ENCODE measurements around the gene MBTPS1.
A peak's percentile ranks its signal among the peaks of the same experiment; 100 is the strongest.

The MBTPS1 gene

DNA sequence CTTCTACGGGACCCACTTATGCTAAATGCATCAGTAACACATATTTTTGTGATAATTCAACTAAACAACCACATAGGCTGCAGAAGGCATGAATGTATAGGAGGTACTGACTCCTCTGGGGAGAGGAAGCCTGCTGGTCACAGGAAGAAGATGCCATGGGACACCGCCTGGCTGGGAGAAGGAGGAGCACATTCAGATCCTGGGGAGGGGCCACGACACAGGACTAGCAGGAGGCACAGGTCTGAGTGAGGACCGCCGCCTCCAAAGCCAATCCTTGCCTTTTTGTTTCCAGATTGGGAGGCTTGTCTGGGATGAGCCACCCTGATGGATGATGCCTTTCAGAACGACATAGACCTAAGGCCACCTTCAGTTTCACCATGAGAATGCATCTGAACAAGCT lies 34.6 kb downstream of the MBTPS1 start:
- Mint-ChIP-seq H3K9me3 (no peaks in the 10 kb centered on the region), H3K4me1 (peaks cover 21% of the 10 kb centered on the region), H3K27me3 (no peaks in the 10 kb centered on the region), H3K4me3 (no peak overlapping the region), H3K36me3 (ENCODE audit: low read depth) (peaks cover 51% of the 10 kb centered on the region), H3K27ac (no peak overlapping the region)
- DNase-seq (no peak), ATAC-seq (no peak)

DNA sequence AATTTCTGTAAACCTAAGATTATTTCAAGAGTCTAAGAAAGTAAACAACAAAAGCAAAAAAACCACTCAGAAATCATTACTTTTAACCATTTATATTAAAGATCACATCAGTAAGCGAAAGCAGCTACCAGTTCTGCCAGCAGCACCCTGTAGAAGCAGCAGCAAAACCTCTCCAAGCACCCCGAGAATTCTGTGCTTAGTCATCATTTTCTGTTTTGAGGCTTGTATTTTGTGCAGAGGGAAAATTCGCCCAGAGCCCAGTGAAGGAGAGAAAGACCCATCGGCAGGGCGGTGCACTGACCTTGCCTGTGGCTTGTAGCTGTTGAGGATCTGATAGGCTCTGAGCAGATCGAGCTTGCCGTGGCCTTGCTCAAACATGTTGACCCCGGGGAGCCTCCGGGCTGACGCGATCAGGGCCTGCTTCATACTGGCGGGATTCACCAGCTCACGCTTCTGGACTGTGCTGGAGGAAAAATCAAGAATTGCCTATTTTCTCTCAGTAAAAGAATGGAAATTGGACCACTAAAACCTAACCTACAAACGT lies 35.2 kb downstream of the MBTPS1 start:
- no peaks in the 10 kb centered on the region for H3K9me3 Mint-ChIP-seq
- ATAC-seq: no peak
- H3K27ac Mint-ChIP-seq: no peak overlapping the region

DNA sequence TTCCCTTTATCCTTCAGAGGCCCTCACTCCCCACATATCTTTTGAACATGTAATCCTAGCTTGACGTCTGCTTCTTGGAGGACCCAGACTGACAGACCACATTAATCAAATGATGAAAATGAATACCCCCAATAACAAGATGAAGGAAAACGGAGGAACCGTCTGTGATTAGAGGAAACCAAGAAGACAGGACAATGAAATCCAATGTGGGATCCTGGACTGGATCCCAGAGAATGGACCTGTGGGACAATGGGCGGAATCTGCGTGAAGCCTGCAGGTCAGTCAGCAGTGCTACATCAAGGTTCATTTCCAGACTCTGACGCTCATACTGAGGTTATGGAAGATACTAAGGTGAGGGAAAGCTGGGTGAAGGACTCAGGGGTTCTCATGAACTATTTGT lies 35.9 kb downstream of the MBTPS1 start:
- Mint-ChIP-seq H3K27me3 (no peaks in the 10 kb centered on the region), H3K36me3 (ENCODE audit: low read depth) (peaks cover 40% of the 10 kb centered on the region)

More for the DNA sequence above, 35.2 kb downstream of the MBTPS1 start:
- no peak overlapping the region for H3K4me3 Mint-ChIP-seq
- no peaks in the 10 kb centered on the region for H3K27me3 Mint-ChIP-seq
- peaks cover 16% of the 10 kb centered on the region for H3K4me1 Mint-ChIP-seq
- H3K36me3 Mint-ChIP-seq (ENCODE audit: low read depth): peaks cover 45% of the 10 kb centered on the region
- DNase-seq: no peak

DNA sequence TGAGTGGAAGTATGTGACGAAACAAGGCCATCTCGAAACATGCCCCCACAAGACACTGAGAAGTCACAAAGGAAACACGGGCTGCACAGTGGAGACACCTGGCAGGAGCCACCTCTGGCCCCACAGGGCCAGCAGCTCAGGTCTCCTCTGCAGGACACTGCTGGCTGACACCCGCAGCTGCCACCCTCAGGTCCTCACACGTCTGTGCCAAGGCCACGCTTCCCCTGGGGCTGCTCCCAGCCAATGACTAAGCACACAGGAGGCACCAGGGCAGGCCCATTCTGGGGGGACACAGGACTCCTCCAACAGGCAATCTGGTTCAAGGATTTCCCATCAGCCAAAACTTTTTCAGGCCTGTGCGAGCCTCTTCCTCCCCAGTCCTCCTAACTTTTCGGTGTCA lies 36.4 kb downstream of the MBTPS1 start:
- peaks cover 7% of the 10 kb centered on the region for H3K4me1 Mint-ChIP-seq
- no peak overlapping the region for H3K27ac Mint-ChIP-seq
- DNase-seq (no peak), ATAC-seq (no peak)
- H3K4me3 Mint-ChIP-seq: no peak overlapping the region
- H3K27me3 Mint-ChIP-seq: no peaks in the 10 kb centered on the region
- no peaks in the 10 kb centered on the region for H3K9me3 Mint-ChIP-seq
- H3K36me3 Mint-ChIP-seq (ENCODE audit: low read depth): peaks cover 42% of the 10 kb centered on the region

More for the DNA sequence above, 35.9 kb downstream of the MBTPS1 start:
- ATAC-seq (no peak), DNase-seq (no peak)
- no peak overlapping the region for H3K27ac Mint-ChIP-seq
- no peaks in the 10 kb centered on the region for H3K9me3 Mint-ChIP-seq
- no peak overlapping the region for H3K4me3 Mint-ChIP-seq
- peaks cover 9% of the 10 kb centered on the region for H3K4me1 Mint-ChIP-seq

DNA sequence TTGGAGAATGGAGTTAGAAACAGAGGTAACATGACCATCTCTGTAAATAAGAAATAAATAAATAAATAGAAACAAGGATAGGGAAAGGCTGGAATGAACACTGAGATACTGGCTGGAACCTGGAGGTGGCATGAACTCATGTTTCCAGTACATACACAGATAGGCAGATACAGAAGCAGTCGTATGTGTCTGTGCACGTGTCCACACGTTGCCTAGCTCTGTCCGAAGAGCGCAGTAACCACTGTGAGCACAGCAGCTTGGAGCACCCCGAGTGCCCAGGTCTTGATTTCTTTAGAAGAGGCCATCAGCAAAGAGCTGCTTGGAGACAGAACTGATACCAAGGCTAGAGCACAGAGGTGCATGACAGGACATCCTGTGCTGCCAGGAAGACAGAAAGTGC lies 37.1 kb downstream of the MBTPS1 start:
- Mint-ChIP-seq H3K4me3 (no peak overlapping the region), H3K9me3 (no peaks in the 10 kb centered on the region), H3K27ac (no peak overlapping the region), H3K4me1 (peaks cover 1% of the 10 kb centered on the region), H3K27me3 (no peaks in the 10 kb centered on the region), H3K36me3 (ENCODE audit: low read depth) (peaks cover 38% of the 10 kb centered on the region)
- ATAC-seq (no peak), DNase-seq (no peak)

DNA sequence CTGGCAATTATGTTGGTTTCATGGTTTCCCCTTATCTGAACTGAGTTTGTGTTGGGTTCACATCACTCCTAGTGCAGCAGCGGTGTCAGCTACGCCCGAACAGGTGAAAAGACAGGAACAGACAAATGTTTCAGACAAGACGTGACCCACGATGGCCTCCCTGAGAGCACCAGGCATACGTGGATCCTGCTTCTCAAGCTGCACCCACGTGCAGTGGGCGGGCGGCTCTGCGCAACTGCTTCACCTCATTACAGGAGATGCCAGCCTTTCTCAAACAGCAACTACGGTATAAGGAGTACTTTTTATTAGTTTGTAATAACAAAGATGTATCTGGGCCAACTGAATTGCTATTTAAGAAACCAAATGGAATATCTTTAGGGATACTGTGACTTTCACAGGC lies 41.4 kb downstream of the MBTPS1 start:
- Mint-ChIP-seq H3K36me3 (ENCODE audit: low read depth) (peaks cover 23% of the 10 kb centered on the region), H3K27me3 (no peaks in the 10 kb centered on the region), H3K4me3 (no peak overlapping the region)

DNA sequence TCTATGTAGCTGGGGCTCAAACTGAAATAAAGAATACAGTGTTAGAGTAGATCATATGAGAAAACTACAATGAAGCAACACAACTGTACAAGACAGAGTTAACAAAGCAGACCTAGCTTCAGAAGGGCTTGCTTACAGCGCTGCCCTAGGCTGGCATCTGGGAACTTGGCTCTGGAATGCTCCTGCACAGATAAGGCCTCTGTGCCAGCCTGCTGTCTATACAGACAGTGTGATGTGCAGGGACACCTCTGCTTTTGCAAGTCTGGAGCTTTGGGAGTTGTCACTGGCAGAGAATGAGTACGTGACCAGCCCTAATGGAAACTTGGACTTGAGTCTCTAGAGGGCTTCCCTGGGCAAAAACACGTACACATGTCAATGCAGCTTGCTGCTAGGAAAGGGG lies 42.0 kb downstream of the MBTPS1 start:
- no peak for ATAC-seq
- no peaks in the 10 kb centered on the region for H3K4me1 Mint-ChIP-seq
- no peak overlapping the region for H3K4me3 Mint-ChIP-seq
- no peak overlapping the region for H3K27ac Mint-ChIP-seq
- no peaks in the 10 kb centered on the region for H3K27me3 Mint-ChIP-seq
- no peak for DNase-seq
- H3K9me3 Mint-ChIP-seq: no peaks in the 10 kb centered on the region
- peaks cover 23% of the 10 kb centered on the region for H3K36me3 Mint-ChIP-seq (ENCODE audit: low read depth)

More for the DNA sequence above, 41.4 kb downstream of the MBTPS1 start:
- ATAC-seq: no peak
- Mint-ChIP-seq H3K9me3 (no peaks in the 10 kb centered on the region), H3K27ac (no peak overlapping the region), H3K4me1 (no peaks in the 10 kb centered on the region)
- no peak for DNase-seq

DNA sequence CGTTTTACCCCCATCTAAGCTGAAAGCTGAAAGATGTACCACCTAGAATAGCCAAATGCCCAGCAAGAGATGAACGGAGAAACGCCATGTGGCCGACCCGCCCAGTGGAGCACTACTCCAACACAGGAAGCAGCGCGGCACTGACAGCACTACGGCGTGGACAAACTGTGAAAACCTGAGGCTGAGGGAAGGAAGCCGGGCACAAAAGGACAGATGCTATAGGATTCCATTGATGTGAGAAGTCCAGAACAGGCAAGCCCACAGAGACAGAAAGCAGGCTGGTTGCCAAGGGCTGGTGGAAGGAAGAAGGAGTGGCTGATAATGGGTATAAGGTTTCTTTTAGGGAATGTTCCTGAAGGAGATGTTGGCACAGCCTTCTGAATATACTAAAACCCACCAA lies 44.7 kb downstream of the MBTPS1 start:
- Mint-ChIP-seq H3K4me3 (no peak overlapping the region), H3K36me3 (ENCODE audit: low read depth) (peaks cover 41% of the 10 kb centered on the region), H3K4me1 (no peaks in the 10 kb centered on the region), H3K9me3 (no peaks in the 10 kb centered on the region), H3K27ac (no peak overlapping the region), H3K27me3 (no peaks in the 10 kb centered on the region)
- no peak for ATAC-seq
- no peak for DNase-seq

DNA sequence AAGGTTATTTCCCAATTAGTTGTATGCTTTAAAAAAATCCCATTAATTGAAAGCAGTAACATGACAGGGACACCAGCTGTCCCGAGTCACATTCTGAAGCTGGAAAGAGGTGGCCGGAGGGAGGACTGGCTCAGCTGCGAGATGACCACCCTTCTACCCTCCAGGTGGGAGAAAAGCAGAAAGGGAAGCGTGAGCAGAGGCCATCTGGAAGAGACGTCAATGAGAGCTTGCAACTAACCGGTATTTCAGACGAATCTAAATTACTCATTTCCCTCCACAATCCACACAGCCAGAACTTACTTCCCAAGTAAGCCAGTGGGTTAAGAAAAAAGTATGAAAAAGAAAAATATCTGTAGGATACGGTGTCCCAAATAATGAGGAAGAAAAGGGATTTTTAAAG lies 45.6 kb downstream of the MBTPS1 start:
- Mint-ChIP-seq H3K9me3 (no peaks in the 10 kb centered on the region), H3K27ac (no peak overlapping the region), H3K4me1 (no peaks in the 10 kb centered on the region), H3K27me3 (no peaks in the 10 kb centered on the region), H3K36me3 (ENCODE audit: low read depth) (peaks cover 41% of the 10 kb centered on the region), H3K4me3 (no peak overlapping the region)
- no peak for ATAC-seq
- DNase-seq: no peak

DNA sequence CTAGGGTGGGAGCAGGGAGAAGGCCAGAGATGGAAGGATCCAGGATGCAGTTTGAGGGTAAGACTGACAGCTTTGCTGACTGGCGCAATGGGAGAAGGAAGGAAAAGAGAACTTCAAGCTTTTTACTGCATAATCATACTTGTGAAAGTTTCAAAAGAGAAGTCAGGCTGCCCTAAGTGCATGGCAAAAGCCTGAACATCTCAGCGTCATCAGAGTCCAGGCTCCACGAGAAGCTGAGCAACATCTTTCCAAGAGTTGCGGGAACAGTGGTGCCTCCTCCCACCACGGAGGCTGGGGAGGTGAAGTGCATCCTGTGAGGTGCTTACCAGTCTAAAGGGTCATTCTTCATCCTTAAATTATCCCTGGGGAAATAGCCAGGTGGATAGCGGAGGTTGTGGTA lies 47.2 kb downstream of the MBTPS1 start:
- no peaks in the 10 kb centered on the region for H3K9me3 Mint-ChIP-seq
- no peaks in the 10 kb centered on the region for H3K27me3 Mint-ChIP-seq
- no peak overlapping the region for H3K4me3 Mint-ChIP-seq
- H3K36me3 Mint-ChIP-seq (ENCODE audit: low read depth): peaks cover 38% of the 10 kb centered on the region
- ATAC-seq (no peak), DNase-seq (no peak)
- no peaks in the 10 kb centered on the region for H3K4me1 Mint-ChIP-seq
- no peak overlapping the region for H3K27ac Mint-ChIP-seq

DNA sequence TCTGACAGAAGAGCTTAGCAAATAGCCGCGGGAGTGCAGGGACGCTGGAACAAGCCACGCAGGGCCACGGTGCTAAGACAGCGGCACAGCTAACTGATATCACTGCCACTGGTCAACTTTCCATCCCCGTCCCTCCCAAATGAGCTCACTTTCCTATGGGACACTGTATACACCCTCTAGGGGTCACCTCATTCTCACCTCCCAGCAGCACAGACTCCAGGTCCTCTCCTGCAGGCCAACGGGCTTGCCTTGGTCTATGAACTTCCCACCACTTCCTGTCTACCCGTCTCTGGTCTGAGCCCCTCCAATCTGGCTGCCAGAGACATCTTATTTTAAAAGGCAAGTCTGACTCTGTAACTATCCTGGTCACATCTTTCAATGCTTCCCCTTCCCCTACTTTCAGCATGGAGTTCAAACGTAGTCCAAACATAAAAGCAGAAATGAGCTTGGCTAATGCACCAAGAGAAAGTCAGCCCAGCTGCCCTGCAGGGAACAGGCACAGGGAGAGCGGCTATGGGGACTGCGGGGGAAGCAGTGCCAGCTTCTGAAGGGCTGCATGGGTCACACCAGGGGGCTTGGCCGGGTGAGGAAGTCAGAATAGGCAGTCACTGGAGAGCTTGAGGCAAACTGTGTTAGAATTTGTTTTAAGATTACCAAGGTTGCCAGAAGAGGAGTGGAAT lies 47.8 kb downstream of the MBTPS1 start:
- Mint-ChIP-seq H3K4me3 (no peak overlapping the region), H3K27me3 (no peaks in the 10 kb centered on the region), H3K9me3 (no peaks in the 10 kb centered on the region), H3K27ac (no peak overlapping the region), H3K4me1 (no peaks in the 10 kb centered on the region), H3K36me3 (ENCODE audit: low read depth) (peaks cover 40% of the 10 kb centered on the region)
- ATAC-seq (no peak), DNase-seq (no peak)

DNA sequence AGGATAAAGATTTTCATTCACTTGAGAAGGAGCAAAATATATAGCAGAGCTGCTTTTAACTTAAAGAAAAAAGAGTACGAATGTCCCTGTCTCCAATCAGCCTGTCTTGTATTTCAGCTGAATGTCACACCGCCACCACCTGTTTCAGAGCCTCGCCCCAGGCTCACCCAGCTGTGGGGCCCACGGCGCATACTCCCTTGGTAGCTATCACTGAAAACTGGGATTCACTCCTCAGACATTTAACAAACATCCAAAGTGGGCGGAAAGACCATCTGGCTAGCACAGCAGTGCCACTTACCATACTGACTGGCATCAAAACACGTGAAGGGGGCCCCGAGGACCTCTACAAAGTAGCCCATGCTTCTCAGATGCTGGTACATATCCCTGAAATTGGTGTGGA lies 48.7 kb downstream of the MBTPS1 start:
- peaks cover 44% of the 10 kb centered on the region for H3K36me3 Mint-ChIP-seq (ENCODE audit: low read depth)
- no peak overlapping the region for H3K4me3 Mint-ChIP-seq
- no peak for ATAC-seq

DNA sequence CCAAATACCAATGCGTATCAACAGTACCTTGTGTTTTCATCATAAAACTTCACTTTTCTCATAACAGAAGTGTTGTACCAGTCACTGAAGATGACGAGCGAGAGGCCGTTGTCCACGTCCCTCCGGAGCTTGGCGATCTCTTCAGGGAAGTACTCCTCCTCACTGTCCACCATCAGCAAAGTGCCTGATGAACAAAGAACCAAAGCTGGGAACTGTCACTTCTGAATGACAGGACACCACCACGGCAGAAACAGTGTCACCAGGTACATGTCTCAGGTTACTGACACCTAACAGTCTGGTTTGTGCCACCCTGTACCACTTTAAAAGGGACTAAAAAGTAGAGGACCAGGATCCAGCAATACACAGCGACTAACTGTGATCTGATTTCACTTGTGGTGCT lies 49.1 kb downstream of the MBTPS1 start:
- no peak overlapping the region for H3K4me3 Mint-ChIP-seq
- peaks cover 48% of the 10 kb centered on the region for H3K36me3 Mint-ChIP-seq (ENCODE audit: low read depth)
- ATAC-seq: no peak
- DNase-seq: no peak
- H3K27ac Mint-ChIP-seq: no peak overlapping the region
- peaks cover 2% of the 10 kb centered on the region for H3K4me1 Mint-ChIP-seq
- H3K27me3 Mint-ChIP-seq: no peaks in the 10 kb centered on the region
- H3K9me3 Mint-ChIP-seq: no peaks in the 10 kb centered on the region

More for the DNA sequence above, 48.7 kb downstream of the MBTPS1 start:
- Mint-ChIP-seq H3K9me3 (no peaks in the 10 kb centered on the region), H3K27ac (no peak overlapping the region), H3K27me3 (no peaks in the 10 kb centered on the region), H3K4me1 (no peaks in the 10 kb centered on the region)
- no peak for DNase-seq

DNA sequence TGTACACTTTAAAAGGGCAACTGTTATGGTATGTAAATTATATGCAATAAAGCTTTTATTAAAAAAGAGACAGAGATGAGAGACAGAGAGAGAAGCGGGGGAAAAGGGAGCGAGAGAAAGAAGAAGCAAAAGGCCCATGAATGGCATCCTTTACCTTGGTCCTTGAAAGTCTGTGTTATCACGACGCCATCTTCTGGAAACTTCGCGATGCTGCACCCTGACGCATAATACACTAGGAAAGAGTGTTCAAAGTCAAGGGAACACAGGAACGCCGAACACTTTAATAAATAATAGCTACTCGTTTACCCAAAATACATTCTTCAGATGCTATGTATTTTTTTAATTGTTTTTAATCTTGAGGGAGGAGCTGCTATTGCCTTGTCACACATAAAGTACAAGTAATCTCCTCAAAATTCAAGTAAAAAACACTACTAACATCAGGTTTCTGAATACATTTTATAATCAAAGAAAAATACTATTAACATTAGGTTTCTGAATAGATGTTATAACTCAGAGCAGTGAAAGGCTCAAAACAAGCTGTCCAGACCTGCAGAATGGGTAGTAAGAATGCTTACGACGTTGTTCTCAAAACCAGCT lies 51.1 kb downstream of the MBTPS1 start:
- DNase-seq (peak; percentile 42), ATAC-seq (peak; percentile 45)
- Mint-ChIP-seq H3K9me3 (no peaks in the 10 kb centered on the region), H3K36me3 (ENCODE audit: low read depth) (peaks cover 44% of the 10 kb centered on the region), H3K4me3 (no peak overlapping the region), H3K4me1 (peaks cover 2% of the 10 kb centered on the region), H3K27me3 (no peaks in the 10 kb centered on the region), H3K27ac (no peak overlapping the region)

DNA sequence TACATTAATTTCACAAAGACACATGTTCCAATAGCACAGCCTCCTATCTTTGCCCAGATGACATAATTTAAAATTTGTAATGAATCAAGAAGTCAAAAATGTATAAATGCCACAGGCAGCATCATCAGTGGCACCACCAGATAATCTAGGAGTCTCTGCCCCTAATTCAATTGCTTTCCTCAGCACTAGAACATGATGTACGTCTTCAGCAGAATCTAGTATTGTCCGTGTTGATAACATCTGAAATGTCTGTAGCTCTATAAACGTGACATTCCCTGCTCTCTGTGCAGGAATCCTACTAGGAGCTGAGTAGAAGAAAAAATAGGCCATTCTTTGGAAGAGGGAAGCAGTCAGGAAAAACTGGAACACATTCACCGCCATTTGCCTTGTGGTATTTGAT lies 52.8 kb downstream of the MBTPS1 start:
- Mint-ChIP-seq H3K27me3 (no peaks in the 10 kb centered on the region), H3K4me3 (no peak overlapping the region), H3K27ac (no peak overlapping the region), H3K36me3 (ENCODE audit: low read depth) (peaks cover 41% of the 10 kb centered on the region), H3K9me3 (no peaks in the 10 kb centered on the region), H3K4me1 (peaks cover 2% of the 10 kb centered on the region)
- DNase-seq (no peak), ATAC-seq (no peak)

Data from activated naive CD8-positive, alpha-beta T cell treated with anti-CD3 and anti-CD28 coated beads, Interleukin-2, amount 50 U/mL, for 24 hours (primary cell).